Upper lobe of left lung (tissue), 6 donors: ENCODE measurements around the gene CD33. TPM values are rescaled to one million over a fixed set of nuclear protein-coding genes. Genes with fewer than 3 reads are reported as not detected.

Experiments
- ATAC-seq, 2 donors: fragments of 200-7000 bp; cut with Tn5 transposase; one replicate each; pipeline ENCODE4 v1.9.1; 2022; ENCODE audit warnings: mild to moderate bottlenecking in 2 of 2, moderate library complexity in 2 of 2; ENCODE audit not compliant: low FRiP score in 2 of 2
- DNase-seq, 2 donors: peaks; one replicate each; pipeline ENCODE4 v3.0.0-alpha.2; 2019 to 2020
- H3K27ac ChIP-seq, 4 donors: fragments of 200-600 bp; sonication (generic); one replicate each; pipeline ENCODE4 v1.5.1; 2016 to 2019
- H3K27me3 ChIP-seq, 4 donors: fragments of 200-600 bp; sonication (generic); one replicate each; pipeline ENCODE4 v1.5.1; 2017 to 2019
- H3K36me3 ChIP-seq, 4 donors: fragments of 200-600 bp; sonication (generic); one replicate each; pipeline ENCODE4 v1.5.1; 2016 to 2019
- H3K4me1 ChIP-seq, 4 donors: fragments of 200-600 bp; sonication (generic); one replicate each; pipeline ENCODE4 v1.5.1; 2018 to 2019
- H3K4me3 ChIP-seq, 4 donors: fragments of 200-600 bp; sonication (generic); one replicate each; pipeline ENCODE4 v1.5.1; 2017 to 2019; ENCODE audit warnings: mild to moderate bottlenecking in 2 of 4, moderate library complexity in 1 of 4
- H3K9me3 ChIP-seq, 4 donors: fragments of 200-600 bp; sonication (generic); one replicate each; pipeline ENCODE4 v1.5.1; 2018 to 2019
- CTCF ChIP-seq, 6 experiments: fragments of 450-650 bp in 4 of 6; fragments of 200-600 bp in 2 of 6; sonication (generic) in 2 of 6; IDR thresholded peaks; one replicate each; pipeline ENCODE4 v1.5.1; 2016 to 2019; ENCODE audit warnings: antibody characterized with exemption in 6 of 6
- EP300 ChIP-seq, 4 donors: sonication (generic); formaldehyde crosslinking; IDR thresholded peaks; one replicate each; pipeline ENCODE4 v1.5.1; 2017; ENCODE audit warnings: antibody characterized with exemption in 4 of 4, control low read depth in 2 of 4
- POLR2A ChIP-seq, 4 donors: fragments of 450-650 bp; IDR thresholded peaks; one replicate each; pipeline ENCODE4 v1.5.1; 2016 to 2017; ENCODE audit warnings: antibody characterized with exemption in 4 of 4, mild to moderate bottlenecking in 2 of 4
- POLR2AphosphoS5 ChIP-seq, 2 donors: sonication (generic); formaldehyde crosslinking; IDR thresholded peaks; one replicate each; pipeline ENCODE4 v1.5.1; 2017; ENCODE audit warnings: antibody characterized with exemption in 2 of 2
- WGBS, 2 donors: methylation state at CpG; one replicate each; pipeline ENCODE4 v1.1.5; 2017 to 2018; 5-methylcytosine and 5-hydroxymethylcytosine counted together
- total RNA-seq, 6 donors: library from RNA; depleted of rRNA in 4 of 6; stranded (reverse); fragments of >200 nt in 4 of 6; gene quantifications; one replicate each; pipeline versions ENCODE4 v1.1.0 to v1.2.1, GENCODE V29; 2016 to 2021
- donor health status: DM: no; HTN: no; CAD: no; lungs with moderate emphysema.
- donor health status: DM: no; HTN: yes; CAD: no; lungs with severe emphysema.

The CD33 gene
- total RNA-seq, 6 donors from 2014 or later: 8.4 to 32.2 (median 21.6) TPM

GRCh38 chr19:51192689-51193088 lies 32.2 kb upstream of the CD33 start:
- Histone ChIP-seq H3K9me3 (no peaks in the 10 kb centered on the region), H3K4me3 (no peak overlapping the region), H3K36me3 (no peaks in the 10 kb centered on the region), H3K27ac (no peak overlapping the region), H3K4me1 (no peaks in the 10 kb centered on the region), H3K27me3 (no peaks in the 10 kb centered on the region)
- TF ChIP-seq CTCF (IDR thresholded peaks at IDR 0.05): no peak
- TF ChIP-seq POLR2AphosphoS5 (IDR thresholded peaks at IDR 0.05): no peak
- no peak for TF ChIP-seq POLR2A (IDR thresholded peaks at IDR 0.05)
- no peak for TF ChIP-seq EP300 (IDR thresholded peaks at IDR 0.05)
- ATAC-seq (no peak), DNase-seq (no peak)
- 90 to 93% methylated on average over 8 to 9 of the region's 9 CpGs for WGBS, 2 donors

GRCh38 chr19:51194527-51195315 lies 30.2 kb upstream of the CD33 start:
- H3K36me3 ChIP-seq: no peaks in the 10 kb centered on the region
- no peaks in the 10 kb centered on the region for H3K4me1 ChIP-seq
- no peak for TF ChIP-seq CTCF (IDR thresholded peaks at IDR 0.05)
- TF ChIP-seq EP300 (IDR thresholded peaks at IDR 0.05): no peak
- no peak for TF ChIP-seq POLR2AphosphoS5 (IDR thresholded peaks at IDR 0.05)
- TF ChIP-seq POLR2A (IDR thresholded peaks at IDR 0.05): no peak
- DNase-seq (no peak), ATAC-seq (no peak)
- 67 to 68% methylated on average over 21 of the region's 21 CpGs for WGBS, 2 donors
- H3K27me3 ChIP-seq: no peaks in the 10 kb centered on the region
- no peak overlapping the region for H3K27ac ChIP-seq
- no peaks in the 10 kb centered on the region for H3K9me3 ChIP-seq
- H3K4me3 ChIP-seq: no peak overlapping the region

- Histone ChIP-seq H3K9me3 (no peaks in the 10 kb centered on the region), H3K27ac (no peak overlapping the region), H3K4me1 (no peaks in the 10 kb centered on the region), H3K36me3 (no peaks in the 10 kb centered on the region), H3K27me3 (no peaks in the 10 kb centered on the region), H3K4me3 (no peak overlapping the region)
- WGBS, 2 donors: 83% methylated on average over 9 of the region's 9 CpGs
- ATAC-seq: no peak
- no peak for DNase-seq
- TF ChIP-seq POLR2AphosphoS5 (IDR thresholded peaks at IDR 0.05) (no peak), CTCF (IDR thresholded peaks at IDR 0.05) (no peak), POLR2A (IDR thresholded peaks at IDR 0.05) (no peak), EP300 (IDR thresholded peaks at IDR 0.05) (no peak)
These were observed 29.6 kb upstream of the CD33 start for GRCh38 chr19:51195316-51195586.

- no peak overlapping the region for H3K4me3 ChIP-seq
- no peak overlapping the region for H3K27ac ChIP-seq
- WGBS, 2 donors: 91 to 95% methylated on average over 4 to 10 of the region's 10 CpGs
- H3K9me3 ChIP-seq: no peaks in the 10 kb centered on the region
- H3K4me1 ChIP-seq: no peaks in the 10 kb centered on the region
- DNase-seq: peak in 1 of 2 donors; percentile 72
- H3K36me3 ChIP-seq: no peaks in the 10 kb centered on the region
- no peak for ATAC-seq
- no peak for TF ChIP-seq POLR2A (IDR thresholded peaks at IDR 0.05)
- TF ChIP-seq POLR2AphosphoS5 (IDR thresholded peaks at IDR 0.05): no peak
- TF ChIP-seq EP300 (IDR thresholded peaks at IDR 0.05): no peak
- no peak for TF ChIP-seq CTCF (IDR thresholded peaks at IDR 0.05)
- no peaks in the 10 kb centered on the region for H3K27me3 ChIP-seq
These were observed 29.3 kb upstream of the CD33 start for GRCh38 chr19:51195616-51196015.

GRCh38 chr19:51196181-51196580 lies 28.7 kb upstream of the CD33 start:
- ATAC-seq: no peak
- TF ChIP-seq EP300 (IDR thresholded peaks at IDR 0.05) (no peak), POLR2A (IDR thresholded peaks at IDR 0.05) (no peak), CTCF (IDR thresholded peaks at IDR 0.05) (no peak), POLR2AphosphoS5 (IDR thresholded peaks at IDR 0.05) (no peak)
- WGBS, 2 donors: 73 to 74% methylated on average over 5 of the region's 5 CpGs
- no peak for DNase-seq
- Histone ChIP-seq H3K36me3 (no peaks in the 10 kb centered on the region), H3K9me3 (no peaks in the 10 kb centered on the region), H3K27me3 (no peaks in the 10 kb centered on the region), H3K27ac (no peak overlapping the region), H3K4me3 (no peak overlapping the region), H3K4me1 (no peaks in the 10 kb centered on the region)
